ENCODE measurements around the gene KCNJ10. TPM values are rescaled to one million over a fixed set of nuclear protein-coding genes. Genes with fewer than 3 reads are reported as not detected.
A peak's percentile ranks its signal among the peaks of the same experiment; 100 is the strongest.

The KCNJ10 gene
- total RNA-seq (2014; rRNA removed; shearing (Covaris generic)) (0.33 TPM in 1 of 2 replicates, not detected in the other), total RNA-seq (2022) (0.15 and 0.29 TPM in 2 replicates), Bru-seq, nascent RNA (percentile 21 among the genes with signal in this experiment), BruChase-seq, experiment 1, labeled RNA remaining after a 6-hour chase (percentile 18 among the genes with signal in this experiment), BruChase-seq, experiment 2, labeled RNA remaining after a 2-hour chase (percentile 22 among the genes with signal in this experiment)
- long read RNA-seq: 0 reads

DNA sequence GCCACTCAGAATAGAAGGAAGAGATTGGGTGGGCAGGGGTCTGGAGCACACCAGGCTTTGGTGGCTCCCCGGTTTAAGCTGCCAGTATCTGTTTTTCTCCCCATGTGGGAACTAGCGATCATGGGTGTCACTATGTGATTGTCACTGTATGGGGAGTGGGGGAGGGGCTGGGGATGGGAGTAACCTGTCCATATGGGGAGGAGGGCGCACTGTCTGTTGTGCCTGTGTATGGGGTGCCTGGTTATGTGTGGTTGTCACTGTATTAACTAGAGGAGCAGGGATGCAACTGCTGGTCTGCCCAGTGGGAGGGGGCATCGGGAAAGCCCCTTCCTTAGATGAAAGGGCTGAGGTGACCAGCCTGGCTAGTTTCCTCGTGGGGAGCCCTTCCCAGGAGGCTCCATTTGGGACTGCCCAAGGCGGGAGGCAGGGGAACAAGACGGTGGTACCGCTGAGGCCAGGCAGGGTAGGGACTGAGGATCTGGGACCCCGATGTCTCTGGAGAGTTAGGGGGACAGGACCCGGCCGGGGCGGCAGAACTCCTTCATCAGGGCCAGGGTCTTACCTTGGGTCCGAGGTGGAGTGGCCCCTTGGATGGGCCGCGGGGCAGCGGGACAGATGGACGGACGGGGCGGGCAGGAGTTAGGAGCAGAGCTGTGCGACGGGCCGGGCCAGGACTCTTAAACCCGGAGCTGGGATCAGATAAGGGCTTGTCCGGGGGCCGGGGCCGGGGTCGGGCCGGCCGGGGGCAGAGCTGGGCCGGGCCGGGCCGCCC, at the start of gene KCNJ10:
KCNJ10 (minus strand) TSS at position 701 of the 772 bp plus-strand sequence. CDS start 27,628 bp downstream, outside the sequence.
- no TSS peak for BruUV-seq (replicated peaks)
- DNase-seq (ENCODE audit: low spot score): no peak
- H3K9me2 ChIP-seq (ENCODE audit: insufficient read depth, low read length): no peaks in the 10 kb centered on the region
- POLR2A ChIA-PET: interaction anchor here (0.6 kb wide), 2 partner anchors 95 to 194 kb away, joined by 7 read pairs; no protein-coding TSS in a partner anchor
- no peaks in the 10 kb centered on the region for H3K36me3 ChIP-seq (ENCODE audit: insufficient read depth, low read length)
- CTCF ChIA-PET (ENCODE audit: unreplicated experiment): interaction anchor here (0.7 to 1.0 kb wide), 2 partner anchors 9 to 22 kb away, joined by 3 to 6 read pairs; no protein-coding TSS in a partner anchor
- intact Hi-C loops (cut with micrococcal nuclease; ENCODE audit: unreplicated experiment): no loop called here
- H3K79me2 ChIP-seq (ENCODE audit: insufficient read depth, low read depth, low read length): no peaks in the 10 kb centered on the region
- H3K4me3 ChIP-seq (ENCODE audit: low read depth, low read length, poor library complexity, severe bottlenecking): peak within 1 kb of the TSS; percentile 70
- H3K27ac ChIP-seq (ENCODE audit: low read depth, low read length, poor library complexity, severe bottlenecking): no peak within 1 kb of the TSS
- H4K20me1 ChIP-seq (ENCODE audit: insufficient read depth, low read length): no peaks in the 10 kb centered on the region
- no peaks in the 10 kb centered on the region for H3K9me3 ChIP-seq (ENCODE audit: low read length)
- H2AFZ ChIP-seq (ENCODE audit: low read length): peak within 1 kb of the TSS; percentile 84
- peaks cover 17% of the 10 kb centered on the region for H3K4me1 ChIP-seq (ENCODE audit: insufficient read depth, low read length, poor library complexity, severe bottlenecking)
- TF ChIP-seq, protein P1, sequence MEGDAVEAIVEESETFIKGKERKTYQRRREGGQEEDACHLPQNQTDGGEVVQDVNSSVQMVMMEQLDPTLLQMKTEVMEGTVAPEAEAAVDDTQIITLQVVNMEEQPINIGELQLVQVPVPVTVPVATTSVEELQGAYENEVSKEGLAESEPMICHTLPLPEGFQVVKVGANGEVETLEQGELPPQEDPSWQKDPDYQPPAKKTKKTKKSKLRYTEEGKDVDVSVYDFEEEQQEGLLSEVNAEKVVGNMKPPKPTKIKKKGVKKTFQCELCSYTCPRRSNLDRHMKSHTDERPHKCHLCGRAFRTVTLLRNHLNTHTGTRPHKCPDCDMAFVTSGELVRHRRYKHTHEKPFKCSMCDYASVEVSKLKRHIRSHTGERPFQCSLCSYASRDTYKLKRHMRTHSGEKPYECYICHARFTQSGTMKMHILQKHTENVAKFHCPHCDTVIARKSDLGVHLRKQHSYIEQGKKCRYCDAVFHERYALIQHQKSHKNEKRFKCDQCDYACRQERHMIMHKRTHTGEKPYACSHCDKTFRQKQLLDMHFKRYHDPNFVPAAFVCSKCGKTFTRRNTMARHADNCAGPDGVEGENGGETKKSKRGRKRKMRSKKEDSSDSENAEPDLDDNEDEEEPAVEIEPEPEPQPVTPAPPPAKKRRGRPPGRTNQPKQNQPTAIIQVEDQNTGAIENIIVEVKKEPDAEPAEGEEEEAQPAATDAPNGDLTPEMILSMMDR (conservative IDR thresholded peaks at IDR 0.05; ENCODE audit: low read length): no peak
- no peak for TF ChIP-seq EZH2phosphoT487 (IDR thresholded peaks at IDR 0.05; ENCODE audit: borderline replicate concordance, low read depth, low read length)
- peak within 1 kb of the TSS; percentile 82 for H3K4me2 ChIP-seq (ENCODE audit: low read length)

DNA sequence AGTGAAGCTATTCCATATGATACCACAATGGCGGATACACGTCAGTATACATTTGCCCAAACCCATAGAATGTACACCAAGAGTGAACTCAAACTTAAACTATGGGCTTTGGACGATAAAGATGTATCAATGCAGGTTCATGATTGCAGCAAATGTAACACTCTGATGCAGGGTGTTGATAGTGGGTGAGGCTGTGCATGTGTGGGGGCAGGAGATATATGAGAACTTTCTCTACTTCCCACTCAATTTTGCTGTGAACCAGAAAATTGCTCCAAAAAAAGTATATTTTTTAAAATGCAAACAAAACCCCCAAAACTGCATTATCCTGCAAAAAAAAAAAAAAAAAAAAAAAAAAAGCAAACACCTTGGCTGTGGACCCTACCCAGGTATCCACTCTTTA, 49.0 kb upstream of the KCNJ10 start:
- no TSS peak for BruUV-seq (replicated peaks)
- Histone ChIP-seq H3K4me2 (ENCODE audit: low read length) (no peak overlapping the region), H3K9me3 (ENCODE audit: low read length) (no peaks in the 10 kb centered on the region), H3K36me3 (ENCODE audit: insufficient read depth, low read length) (no peaks in the 10 kb centered on the region), H2AFZ (ENCODE audit: low read length) (no peak overlapping the region), H3K9me2 (ENCODE audit: insufficient read depth, low read length) (no peaks in the 10 kb centered on the region), H3K27ac (ENCODE audit: low read depth, low read length, poor library complexity, severe bottlenecking) (no peak overlapping the region), H3K79me2 (ENCODE audit: insufficient read depth, low read depth, low read length) (no peaks in the 10 kb centered on the region), H4K20me1 (ENCODE audit: insufficient read depth, low read length) (no peaks in the 10 kb centered on the region), H3K4me1 (ENCODE audit: insufficient read depth, low read length, poor library complexity, severe bottlenecking) (peaks cover 4% of the 10 kb centered on the region), H3K4me3 (ENCODE audit: low read depth, low read length, poor library complexity, severe bottlenecking) (no peak overlapping the region)
- ChIA-PET CTCF (ENCODE audit: unreplicated experiment) (no interaction called here), POLR2A (no interaction called here)
- intact Hi-C loops (cut with micrococcal nuclease; ENCODE audit: unreplicated experiment): no loop called here
- TF ChIP-seq EZH2phosphoT487 (IDR thresholded peaks at IDR 0.05; ENCODE audit: borderline replicate concordance, low read depth, low read length): no peak
- TF ChIP-seq, protein P1 (conservative IDR thresholded peaks at IDR 0.05; ENCODE audit: low read length): no peak
- DNase-seq (ENCODE audit: low spot score): no peak
